ENCODE results near the gene TBCD.

- TF ChIP-seq, protein P1, sequence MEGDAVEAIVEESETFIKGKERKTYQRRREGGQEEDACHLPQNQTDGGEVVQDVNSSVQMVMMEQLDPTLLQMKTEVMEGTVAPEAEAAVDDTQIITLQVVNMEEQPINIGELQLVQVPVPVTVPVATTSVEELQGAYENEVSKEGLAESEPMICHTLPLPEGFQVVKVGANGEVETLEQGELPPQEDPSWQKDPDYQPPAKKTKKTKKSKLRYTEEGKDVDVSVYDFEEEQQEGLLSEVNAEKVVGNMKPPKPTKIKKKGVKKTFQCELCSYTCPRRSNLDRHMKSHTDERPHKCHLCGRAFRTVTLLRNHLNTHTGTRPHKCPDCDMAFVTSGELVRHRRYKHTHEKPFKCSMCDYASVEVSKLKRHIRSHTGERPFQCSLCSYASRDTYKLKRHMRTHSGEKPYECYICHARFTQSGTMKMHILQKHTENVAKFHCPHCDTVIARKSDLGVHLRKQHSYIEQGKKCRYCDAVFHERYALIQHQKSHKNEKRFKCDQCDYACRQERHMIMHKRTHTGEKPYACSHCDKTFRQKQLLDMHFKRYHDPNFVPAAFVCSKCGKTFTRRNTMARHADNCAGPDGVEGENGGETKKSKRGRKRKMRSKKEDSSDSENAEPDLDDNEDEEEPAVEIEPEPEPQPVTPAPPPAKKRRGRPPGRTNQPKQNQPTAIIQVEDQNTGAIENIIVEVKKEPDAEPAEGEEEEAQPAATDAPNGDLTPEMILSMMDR (IDR thresholded peaks at IDR 0.05; ENCODE audit: low read depth, low read length) = no peak
- TF ChIP-seq POLR2A (IDR thresholded peaks at IDR 0.05; ENCODE audit: extremely low read depth, insufficient read length) = no peak
- TF ChIP-seq MAX (IDR thresholded peaks at IDR 0.05; ENCODE audit: low read depth, low read length) = no peak
- TF ChIP-seq MYC (IDR thresholded peaks at IDR 0.05; ENCODE audit: low read depth, low read length) = no peak
These were observed 197.1 kb downstream of the TBCD start for GRCh38 chr17:82948957-82949356.

Data from NB4 (cell line).